Measurements from ENCODE around the gene ZNF407.
A peak's percentile ranks its signal among the peaks of the same experiment; 100 is the strongest.

The ZNF407 gene

DNA sequence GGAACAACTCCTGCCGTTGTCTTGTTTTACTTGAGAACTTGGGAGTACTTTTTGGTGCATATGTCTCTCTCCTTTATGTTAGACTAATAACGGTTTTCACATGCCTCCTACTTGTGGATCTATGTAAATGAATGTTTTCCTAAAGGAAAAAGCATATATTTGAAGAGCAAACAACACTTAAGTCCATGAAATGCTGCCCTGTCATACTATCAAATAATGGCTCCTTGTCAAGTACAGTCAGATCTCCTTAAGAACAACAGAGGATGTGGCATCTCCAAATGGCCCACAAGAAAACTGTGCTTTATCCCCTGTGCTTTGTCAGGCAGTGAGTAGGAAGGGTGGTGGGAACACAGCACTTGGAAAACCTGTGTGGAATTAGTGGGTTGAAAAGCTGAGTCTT, 413.0 kb downstream of the ZNF407 start:
- no peak for DNase-seq (ENCODE audit: low spot score)

DNA sequence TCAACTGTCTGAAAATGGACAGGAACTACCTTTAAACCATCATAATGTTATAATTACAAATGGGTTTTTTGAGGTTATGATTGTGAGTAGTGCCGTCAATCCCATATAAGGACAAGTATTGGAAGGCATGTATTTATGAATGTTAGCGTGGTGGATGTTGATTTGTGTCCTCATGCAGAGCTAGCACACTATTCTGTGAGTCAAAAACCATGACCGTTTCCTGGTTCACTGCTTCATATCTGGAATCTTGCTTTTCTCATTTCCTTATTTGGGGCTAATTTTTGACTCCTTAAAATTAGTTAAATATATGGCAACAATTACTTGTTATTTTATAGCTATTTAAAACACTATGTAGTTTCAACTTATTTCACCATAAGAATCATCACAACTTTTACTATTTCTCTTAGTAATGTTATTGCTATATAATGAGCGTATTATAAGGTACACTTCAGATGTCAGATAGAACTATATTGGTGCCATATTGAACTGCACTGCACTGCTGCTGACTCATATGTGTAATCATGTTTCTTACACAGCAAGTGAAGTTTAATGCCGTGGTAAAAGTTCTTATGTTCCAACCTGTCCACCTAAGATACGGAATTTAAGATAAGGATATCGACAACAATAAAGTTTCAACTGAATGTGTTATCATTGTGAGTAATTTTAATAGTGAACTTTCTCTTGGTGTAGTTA, 418.5 kb downstream of the ZNF407 start:
- no peak for DNase-seq (ENCODE audit: low spot score)

DNA sequence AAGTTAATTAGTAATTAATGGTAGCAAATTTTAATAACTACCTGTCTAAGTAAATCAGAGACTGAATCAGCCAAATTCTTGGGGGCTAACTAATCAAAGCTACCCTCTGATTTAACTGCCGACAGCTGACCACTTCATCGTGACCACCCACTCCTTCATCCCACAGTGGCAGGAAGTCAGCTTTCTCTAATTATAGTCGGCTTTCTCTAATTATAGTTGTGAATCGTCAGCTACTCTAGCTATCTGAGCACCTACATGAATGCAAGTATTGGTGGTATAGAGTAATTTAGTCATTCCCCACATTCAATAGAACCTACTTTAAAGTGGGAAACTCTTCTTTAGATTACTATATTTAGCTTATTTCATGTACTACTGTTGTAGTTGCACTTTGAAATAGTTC, 425.8 kb downstream of the ZNF407 start:
- no peak for DNase-seq (ENCODE audit: low spot score)

DNA sequence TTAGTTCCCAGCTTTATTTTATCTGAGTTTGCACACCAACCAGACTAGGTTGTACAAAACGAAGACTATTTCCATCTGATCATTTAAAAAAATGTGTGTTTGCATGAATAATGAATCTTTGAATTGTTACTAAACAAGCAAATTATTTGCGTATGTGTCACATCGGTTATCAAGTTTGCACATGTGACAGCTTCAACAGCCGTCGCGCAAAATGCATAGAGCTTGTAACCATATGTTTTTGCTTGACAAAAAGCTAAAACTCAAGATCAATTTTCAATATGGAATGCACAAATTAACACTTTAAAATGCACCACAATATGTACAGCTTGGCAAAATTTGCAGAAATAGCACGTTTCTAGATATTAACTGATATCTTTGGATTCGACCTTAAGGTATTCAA, 427.2 kb downstream of the ZNF407 start:
- no peak for DNase-seq (ENCODE audit: low spot score)

DNA sequence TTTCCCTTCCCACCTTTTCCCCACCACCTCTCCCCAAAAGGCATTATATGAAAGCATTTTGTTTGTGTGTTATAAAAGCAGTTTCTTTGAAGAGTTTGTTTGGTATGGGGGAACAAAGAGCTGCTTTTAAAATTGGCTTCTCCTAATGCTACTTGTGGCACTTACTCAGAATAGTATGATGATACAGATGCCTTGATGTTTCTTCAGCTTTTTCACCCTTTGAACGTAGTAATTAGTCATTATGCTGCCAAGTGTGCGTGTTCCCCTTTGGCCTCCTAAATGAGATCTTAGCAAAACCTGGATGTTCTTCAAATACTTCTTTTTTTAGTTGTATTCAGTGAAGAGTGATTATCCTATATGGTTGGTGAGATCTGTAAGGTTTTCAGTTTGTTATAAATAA, 427.9 kb downstream of the ZNF407 start:
- DNase-seq (ENCODE audit: low spot score) = no peak

DNA sequence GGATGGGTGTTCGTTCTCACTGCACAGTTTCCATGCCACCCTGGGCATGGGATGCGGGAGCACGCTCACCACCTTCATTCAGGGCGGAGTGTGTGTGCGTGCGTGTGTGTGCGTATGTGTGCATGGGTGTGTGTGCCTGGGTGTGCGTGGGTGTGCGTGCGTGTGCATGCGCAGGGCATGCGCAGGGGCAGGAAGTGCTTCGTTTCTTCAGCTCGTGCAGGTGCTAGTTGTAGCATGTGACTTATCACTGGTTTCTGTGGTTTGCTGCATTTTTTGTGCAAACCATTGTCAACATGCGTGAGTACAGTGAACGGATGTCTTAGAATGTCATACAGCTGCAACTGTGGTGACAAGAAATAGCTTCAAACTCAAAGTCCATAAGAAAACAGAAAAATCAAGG, 431.8 kb downstream of the ZNF407 start:
- no peak for DNase-seq (ENCODE audit: low spot score)

DNA sequence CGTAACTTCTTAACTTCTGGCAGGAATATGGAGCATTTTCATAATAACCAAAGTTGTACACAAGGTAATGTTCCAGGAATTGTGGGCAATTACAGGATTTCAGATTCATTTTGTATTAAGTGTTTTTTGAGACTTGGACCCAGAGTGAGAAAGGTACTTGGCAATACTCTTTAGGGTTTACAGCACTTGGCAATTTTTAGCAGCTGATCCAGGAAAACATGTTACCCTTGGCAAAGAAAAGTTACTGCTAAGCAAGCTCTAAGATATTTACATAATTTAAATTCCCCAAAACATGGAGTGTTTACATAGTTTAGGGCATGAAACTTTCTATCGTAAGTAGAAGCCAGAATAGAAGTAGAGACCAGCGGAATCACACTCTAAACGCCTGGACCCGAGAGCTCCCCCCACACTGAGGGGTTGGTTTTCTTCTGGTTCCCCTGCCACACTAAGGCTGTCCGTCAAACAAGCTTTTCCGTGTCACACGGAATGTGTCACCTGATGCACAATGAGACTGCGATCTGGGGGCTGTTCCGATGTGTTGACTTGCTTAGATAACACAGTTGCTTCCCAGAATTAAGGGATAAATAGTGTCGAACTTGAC, 434.1 kb downstream of the ZNF407 start:
- DNase-seq (ENCODE audit: low spot score) = no peak

DNA sequence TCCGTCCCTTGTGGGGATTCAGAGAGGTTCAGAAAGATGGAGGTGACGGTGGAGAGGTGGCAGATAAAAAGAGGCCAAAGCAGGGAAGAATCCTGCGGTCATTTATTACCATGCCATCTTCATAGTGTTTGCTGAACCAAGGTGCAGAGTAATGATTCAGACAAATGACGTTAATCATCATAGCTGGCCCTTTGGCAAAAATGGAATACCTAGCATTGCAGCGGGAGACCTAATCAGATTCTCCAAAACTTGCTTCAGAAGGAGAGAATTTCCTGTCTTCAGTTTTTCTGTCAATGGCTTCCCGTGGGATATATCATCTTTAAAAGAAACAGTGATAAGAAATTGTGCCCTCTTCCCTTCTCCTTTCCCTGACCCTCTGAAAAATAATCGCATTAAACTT, 435.8 kb downstream of the ZNF407 start:
- DNase-seq (ENCODE audit: low spot score) = no peak

DNA sequence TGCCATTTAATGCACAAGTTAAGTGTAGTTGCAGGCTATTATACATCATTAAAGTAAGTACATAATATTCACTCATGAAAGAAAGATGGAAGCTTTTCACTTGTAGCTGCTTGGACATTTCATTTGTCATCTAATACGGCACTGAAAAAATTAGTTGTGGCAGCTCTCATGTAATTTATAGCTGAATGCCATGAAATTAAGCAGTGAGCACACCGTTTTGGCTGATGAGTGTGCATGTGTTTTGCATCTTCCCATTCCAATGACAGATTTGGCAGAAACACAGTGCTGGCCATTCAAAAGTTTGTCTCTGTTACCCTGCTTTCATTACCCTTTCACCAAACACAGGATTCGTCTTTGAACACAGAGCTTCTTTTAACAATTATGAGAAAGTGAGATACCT, 437.3 kb downstream of the ZNF407 start:
- no peak for DNase-seq (ENCODE audit: low spot score)

DNA sequence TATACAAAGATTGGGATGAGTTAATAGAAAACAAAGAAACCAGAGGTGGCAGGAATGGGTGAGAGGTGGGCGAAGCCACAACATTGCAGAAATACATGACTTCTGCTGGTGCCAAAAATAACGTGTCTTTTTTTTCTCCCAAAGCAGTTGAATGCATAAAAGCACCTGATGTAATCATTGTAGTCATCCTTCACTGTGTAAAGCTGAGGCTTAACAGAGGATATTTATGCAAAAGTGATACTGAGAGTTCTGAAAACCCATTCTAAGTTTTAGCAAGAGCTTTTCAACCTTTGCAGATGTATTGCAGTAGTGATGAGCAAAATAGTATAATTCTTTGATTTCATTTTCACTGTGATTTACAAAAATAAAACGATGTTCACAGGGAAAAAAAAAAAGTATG, 438.3 kb downstream of the ZNF407 start:
- DNase-seq (ENCODE audit: low spot score) = no peak

DNA sequence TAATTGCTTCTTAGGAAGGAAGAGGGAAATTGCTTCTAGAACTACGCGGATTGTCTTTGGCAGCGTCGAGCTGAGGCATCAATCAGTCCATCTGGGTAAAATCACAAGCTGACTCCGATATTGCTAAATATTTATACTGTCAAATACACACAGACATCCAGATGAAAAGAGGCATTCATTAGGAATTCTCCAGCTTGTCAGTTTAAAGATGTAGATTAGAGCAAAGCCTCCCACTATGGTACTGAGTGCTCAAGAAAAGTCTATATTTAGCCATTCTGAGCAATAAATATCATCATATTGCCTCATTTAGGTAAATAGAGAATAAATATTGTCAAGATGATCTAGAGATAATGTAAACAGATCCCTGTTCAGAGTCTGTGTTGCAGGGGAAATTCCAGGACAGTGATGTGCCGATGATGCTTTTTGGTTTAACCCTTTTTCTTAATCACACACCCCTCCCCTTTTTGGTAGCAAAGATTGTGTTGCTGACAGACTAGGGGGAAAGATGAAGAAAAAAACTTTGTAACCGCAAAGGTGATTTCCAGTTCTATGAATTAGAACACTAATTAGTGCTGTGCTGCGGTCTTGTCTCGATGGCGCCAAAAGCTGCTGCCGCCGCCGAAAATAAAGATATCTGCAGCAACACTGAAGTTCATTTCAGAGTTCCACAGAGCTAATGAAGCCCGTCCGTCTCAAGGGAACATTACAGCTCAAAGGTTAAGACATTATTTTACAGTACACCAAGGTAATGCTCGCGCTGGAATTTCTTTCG, 439.4 kb downstream of the ZNF407 start:
- no peak for DNase-seq (ENCODE audit: low spot score)

DNA sequence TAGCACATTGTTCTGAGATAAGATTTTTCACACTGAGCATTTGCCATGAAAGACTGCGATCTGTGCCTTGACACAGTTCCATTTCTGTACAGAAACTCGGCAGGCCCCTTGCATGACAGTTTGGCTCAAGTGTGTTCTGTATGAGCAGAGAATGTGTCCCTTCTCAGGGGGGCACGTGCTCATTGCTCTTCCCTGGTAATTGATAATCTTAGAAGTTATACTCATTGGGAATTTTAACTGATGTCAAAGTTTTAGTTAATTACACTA, 440.0 kb downstream of the ZNF407 start:
- DNase-seq (ENCODE audit: low spot score) = no peak

DNA sequence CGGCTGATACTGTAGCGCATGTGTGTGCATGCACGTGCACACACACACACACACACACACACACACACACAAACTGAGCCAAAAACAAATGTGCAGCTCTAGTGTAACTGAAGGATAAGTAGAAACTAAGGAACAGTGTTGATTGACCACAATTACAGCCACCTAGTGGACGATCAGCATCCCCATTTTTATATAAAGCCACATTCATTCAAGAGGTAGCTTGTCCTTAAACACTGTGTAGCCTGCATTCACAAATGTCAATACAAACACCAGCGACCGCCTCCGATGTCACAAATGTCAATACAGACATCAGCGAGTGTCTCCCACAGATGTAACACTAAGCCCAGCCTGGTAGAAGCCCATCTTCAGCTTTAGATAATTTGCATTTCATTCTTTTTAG, 443.9 kb downstream of the ZNF407 start:
- DNase-seq (ENCODE audit: low spot score) = peak; percentile 37

DNA sequence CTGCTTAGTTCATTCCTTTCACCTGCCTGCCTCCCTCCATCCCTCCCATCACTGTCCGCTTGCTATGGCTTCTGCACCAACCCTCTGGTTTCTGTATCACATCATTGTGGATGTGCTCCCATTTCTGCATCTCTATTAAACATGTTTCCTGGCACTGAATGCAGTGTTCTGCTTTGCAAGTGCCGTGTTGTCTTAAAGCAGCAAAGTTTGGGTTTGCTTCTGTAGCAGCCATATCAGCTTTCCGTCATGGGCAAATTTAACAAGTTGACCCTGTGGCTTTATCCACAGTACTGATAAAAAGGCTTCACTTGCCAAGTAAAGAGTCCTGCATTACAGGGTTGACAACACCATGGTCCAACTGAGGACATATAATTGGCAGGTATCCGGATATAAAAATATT, 445.8 kb downstream of the ZNF407 start:
- DNase-seq (ENCODE audit: low spot score) = no peak

DNA sequence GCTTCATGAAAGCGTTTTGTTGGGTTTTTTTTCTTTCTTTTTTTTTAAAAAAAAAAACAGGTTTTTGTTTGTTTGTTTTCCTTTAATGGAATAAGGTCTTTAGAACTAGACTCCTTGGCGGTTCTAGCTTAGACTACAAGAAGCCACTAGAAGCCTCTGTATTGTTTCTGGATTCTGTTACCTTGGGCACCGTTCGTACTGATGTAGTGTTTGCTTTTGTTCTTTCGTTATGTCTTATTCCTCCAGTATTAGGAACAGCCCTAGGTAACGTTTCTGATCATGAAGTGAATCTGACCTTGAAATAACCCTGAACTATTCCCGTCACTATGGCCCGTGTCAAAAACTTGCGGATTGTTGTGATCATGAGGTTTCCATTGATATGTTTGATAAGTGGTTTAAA, 446.6 kb downstream of the ZNF407 start:
- DNase-seq (ENCODE audit: low spot score) = no peak

DNA sequence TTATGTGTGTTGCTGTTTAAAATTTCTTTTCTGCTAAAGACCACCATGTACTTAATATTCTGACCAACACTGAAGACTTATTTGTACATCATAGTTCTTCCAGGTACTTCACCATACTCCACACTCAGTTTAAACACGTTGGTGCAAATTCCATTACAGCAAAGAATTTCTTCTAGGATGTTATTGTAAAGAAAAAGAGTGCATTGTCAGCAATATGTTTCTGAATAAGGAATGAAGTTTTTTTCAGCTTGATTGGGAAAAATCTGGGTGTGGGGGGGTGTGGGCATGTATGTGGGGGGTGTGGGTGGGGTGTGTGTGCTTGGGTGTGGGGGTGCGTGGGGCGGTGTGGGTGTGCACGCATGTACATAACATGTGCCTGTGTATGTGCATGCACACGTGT, 447.1 kb downstream of the ZNF407 start:
- no peak for DNase-seq (ENCODE audit: low spot score)

DNA sequence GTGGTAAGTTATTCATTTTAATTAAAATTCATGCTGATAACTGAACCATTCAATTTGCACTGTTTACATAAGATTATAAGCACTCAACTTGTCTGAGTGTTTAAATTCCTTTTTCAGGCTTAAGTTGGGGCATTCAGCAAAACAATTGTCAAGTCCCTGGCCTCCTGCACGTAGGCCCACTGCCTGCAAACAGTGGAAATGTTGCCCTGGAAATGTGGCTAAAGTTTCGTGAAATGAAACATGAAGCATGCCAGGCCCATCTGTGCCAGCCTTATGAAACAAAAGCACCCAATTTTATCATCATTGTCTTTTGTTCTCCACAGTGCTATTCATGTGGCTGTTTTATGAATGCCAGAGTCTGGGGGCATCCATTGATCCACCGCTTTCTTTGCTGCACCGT, 447.6 kb downstream of the ZNF407 start:
- no peak for DNase-seq (ENCODE audit: low spot score)

DNA sequence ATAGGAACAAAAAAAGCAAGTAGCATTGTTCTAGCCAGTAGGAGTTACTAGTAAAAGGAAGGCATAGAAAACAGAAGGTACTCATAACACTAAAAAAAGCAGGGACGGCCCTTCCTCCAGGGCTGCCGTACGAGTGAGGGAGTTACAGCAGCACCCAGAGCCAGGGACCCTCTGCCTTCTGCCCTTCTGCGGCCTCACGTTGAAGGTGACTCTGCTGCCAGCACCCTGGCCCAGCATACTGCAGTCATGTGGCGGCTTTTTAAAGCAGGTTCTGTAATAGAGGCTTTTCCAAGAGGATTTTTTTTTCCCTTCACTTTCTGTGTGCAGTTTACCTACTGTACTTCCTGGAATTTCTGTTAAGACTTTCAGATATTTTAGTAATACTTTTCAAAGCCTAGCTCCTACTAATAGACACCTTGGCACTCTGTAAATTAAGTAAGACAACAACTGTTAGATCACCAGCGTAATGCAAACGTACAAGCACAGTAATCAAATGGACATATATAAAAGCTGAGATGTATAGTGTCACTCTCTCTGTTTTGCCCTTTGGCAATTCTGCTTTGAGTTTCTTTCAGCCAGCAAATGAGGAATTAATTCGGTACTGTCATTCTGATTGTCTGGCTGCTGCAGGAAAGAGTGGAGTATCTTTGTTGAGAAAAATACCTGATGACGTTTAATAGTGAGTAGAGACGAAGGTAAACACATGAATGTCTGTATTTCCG, 449.7 kb downstream of the ZNF407 start:
- DNase-seq (ENCODE audit: low spot score) = no peak

DNA sequence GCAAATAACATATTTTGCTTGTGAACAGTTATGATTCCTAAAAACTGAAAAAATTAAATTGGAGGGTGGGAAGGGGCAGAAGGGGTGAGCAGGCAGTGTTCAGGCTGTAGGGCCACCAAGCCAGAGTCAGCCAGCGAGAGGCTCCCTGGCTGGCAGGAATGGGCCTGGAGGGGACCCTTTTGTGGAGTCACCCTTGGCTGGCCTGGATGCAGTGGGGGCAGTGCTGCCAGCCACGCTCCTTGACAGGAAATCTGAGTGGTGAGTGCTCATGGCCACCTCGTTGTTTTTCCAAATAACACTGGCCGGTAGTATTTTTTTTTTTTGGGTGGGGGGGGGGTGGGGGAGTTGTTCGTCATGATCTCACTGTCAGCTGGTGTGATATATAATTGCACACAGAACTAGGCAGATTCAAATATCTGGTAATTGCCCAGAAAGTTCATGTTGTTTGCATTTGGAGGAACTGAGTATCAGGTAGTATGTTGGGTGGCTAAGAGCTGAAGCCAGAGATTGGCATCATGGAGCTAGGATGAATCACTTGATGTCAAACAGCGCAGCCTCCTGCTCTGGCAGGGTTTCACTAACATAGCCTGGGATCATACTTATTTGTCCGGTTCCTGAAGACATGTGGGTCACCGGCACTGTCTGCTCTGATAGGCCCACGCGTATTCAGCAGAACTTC, 451.2 kb downstream of the ZNF407 start:
- DNase-seq (ENCODE audit: low spot score) = no peak

DNA sequence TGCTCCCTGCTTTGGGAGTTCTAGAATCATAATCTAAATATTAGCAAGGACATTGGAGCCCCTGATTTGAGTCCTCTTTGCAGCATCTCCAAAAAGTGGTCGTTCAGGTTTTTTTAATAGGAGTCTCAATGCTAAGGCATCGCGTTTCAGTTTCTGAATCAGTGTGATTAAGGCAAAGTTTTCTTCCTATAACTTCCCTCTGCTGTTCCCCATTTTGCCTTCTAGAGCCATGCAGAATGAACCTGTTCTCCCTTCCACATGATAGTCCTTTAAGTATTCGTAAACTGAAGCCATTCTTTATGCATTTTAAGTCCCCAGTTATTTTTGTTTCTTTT, 451.8 kb downstream of the ZNF407 start:
- DNase-seq (ENCODE audit: low spot score) = no peak

DNA sequence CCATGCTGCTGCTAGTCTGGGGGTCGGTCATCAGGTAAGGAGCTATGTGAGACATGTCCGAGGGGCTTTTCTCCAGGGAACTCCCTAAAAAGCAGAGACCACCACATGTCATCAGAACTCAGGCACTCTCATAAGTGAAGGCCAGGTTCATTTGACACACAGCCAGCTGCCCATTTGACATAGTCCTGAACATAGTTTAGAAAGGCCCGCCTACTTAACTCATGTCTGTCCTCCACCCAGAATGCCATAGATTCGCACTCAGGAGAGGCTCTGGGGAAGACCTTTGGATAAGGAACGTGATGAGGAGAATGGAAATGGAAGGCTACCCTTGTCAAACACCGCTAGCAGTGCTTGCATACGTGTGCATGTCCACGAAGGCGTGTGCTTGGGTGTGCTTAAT, 454.1 kb downstream of the ZNF407 start:
- no peak for DNase-seq (ENCODE audit: low spot score)

DNA sequence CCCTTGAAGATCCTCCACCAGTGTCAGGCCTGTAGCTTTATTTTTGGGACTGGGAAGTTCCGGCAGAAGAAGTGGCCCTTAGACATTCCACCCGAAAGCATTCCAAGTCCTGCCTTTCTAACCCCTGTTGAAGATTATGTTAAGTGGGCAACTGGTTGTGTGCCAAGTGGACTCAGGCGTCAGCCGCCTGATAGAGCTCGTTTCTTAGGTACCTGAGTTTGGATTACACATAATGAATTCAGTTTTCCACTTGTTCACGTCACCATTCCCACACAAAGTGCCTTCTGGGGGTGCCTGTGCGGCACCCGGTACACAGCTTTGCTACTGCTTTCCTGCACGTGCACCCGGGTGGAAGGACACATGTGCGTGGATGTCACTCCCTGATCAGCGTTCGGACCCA, 454.8 kb downstream of the ZNF407 start:
- no peak for DNase-seq (ENCODE audit: low spot score)

Measured in iPS-NIHi11 (cell line).